Omental fat pad (tissue), 4 donors: ENCODE measurements around the gene CAPN13. TPM values are rescaled to one million over a fixed set of nuclear protein-coding genes. Genes with fewer than 3 reads are reported as not detected.
"Not testable (repeated sequence)": the region's sequence is repeated elsewhere in the genome, so short reads cannot be mapped to it uniquely, and the experiment has no call there.

Experiments
- ATAC-seq: fragments of 150-250 bp; one replicate; pipeline ENCODE4 v1.9.1; 2016; ENCODE audit warnings: mild to moderate bottlenecking, moderate library complexity; ENCODE audit not compliant: low FRiP score
- DNase-seq: peaks from one replicate; pipeline ENCODE4 v3.0.0-alpha.2; 2019; ENCODE audit warnings: low spot score
- total RNA-seq, 4 donors: library from RNA; depleted of rRNA; stranded (reverse); fragments of >200 nt; gene quantifications; one replicate each; pipeline ENCODE4 v1.1.0, GENCODE V29; 2016
- TF ChIP-seq, protein P1 (sequence below), 3 donors: fragments of 450-650 bp; IDR thresholded peaks; one replicate each; pipeline ENCODE4 v1.5.1; 2016 to 2017; ENCODE audit warnings: antibody characterized with exemption in 3 of 3, mild to moderate bottlenecking in 3 of 3, moderate library complexity in 2 of 3

CAPN13 gene
- total RNA-seq, 4 donors from 2014 or later, result not detected

DNA sequence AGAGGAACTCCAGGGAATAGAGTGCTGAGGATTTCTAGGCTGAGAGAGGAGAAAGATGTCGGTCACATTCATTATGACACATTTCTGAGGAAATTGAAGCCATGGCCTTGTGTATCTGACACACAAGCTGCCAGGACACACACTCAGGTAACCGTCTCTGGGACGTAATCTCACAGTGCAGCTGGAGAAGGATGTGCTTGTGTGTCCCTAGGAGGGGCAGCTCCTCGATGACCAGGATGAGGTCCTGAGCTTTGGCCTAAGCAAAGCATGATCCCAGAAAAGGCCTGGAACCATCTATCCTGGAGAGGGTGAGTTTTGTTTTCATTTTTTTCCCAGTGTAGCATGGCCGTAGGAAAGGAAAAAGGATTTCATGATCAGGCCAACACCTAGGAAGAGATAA lies 102.2 kb downstream of the CAPN13 start:
- ATAC-seq (no peak), DNase-seq (no peak)
- TF ChIP-seq, protein P1, sequence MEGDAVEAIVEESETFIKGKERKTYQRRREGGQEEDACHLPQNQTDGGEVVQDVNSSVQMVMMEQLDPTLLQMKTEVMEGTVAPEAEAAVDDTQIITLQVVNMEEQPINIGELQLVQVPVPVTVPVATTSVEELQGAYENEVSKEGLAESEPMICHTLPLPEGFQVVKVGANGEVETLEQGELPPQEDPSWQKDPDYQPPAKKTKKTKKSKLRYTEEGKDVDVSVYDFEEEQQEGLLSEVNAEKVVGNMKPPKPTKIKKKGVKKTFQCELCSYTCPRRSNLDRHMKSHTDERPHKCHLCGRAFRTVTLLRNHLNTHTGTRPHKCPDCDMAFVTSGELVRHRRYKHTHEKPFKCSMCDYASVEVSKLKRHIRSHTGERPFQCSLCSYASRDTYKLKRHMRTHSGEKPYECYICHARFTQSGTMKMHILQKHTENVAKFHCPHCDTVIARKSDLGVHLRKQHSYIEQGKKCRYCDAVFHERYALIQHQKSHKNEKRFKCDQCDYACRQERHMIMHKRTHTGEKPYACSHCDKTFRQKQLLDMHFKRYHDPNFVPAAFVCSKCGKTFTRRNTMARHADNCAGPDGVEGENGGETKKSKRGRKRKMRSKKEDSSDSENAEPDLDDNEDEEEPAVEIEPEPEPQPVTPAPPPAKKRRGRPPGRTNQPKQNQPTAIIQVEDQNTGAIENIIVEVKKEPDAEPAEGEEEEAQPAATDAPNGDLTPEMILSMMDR (IDR thresholded peaks at IDR 0.05), result no peak

DNA sequence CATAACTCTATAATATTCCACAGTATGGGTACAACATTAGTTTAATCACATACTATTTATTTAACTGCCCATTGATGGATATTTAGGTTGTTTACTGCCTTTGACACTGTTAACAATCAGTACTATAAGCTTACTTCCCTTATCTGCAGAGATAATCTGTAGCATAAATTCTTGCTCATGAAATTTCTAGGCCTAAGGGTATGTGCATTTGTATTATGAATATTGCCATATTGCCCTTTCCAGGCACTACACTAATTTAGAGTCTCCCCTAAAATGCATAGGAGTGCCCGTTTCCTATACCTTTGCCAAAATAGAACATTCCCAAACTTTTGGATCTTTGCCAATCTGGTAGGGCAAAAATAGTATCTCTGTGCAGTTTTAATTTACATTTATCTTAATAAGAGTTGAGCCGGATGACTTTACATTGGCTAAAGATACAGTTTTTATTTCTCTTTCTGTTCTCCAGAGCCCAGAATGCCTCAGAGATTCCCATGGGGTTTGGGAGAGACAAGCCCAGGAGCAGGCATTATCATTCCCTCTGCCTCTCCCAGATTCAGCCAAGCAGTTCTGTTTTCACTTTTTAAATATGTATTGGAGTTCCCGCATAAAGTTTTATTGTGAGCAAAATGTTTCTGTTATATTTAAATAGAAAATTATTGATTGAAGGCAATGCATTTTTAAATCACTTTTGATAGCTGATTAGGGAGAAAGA lies 102.8 kb downstream of the CAPN13 start:
- ATAC-seq (no peak), DNase-seq (no peak)
- TF ChIP-seq, protein P1 (IDR thresholded peaks at IDR 0.05), result no peak

DNA sequence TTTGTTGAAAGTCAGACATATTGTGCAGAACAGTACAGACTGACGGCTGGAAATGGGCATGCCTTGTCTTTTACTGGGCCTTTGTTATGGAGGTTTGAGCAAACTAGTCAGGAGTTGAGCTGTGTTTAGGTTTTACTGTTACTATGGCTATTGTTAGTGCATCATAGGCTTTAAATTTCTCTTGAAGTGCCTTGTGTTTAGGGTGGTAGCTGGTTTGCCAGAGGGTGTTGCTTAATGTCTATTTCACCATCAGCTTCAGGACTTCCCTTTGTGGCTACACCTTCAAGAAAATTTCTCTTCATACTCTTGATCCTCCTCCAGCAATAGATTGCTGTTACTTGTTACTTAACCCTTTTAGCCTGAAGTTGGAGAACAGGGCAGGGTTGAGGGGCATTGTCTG lies 104.6 kb downstream of the CAPN13 start:
- ATAC-seq (no peak), DNase-seq (no peak)
- TF ChIP-seq, protein P1 (IDR thresholded peaks at IDR 0.05), result no peak

DNA sequence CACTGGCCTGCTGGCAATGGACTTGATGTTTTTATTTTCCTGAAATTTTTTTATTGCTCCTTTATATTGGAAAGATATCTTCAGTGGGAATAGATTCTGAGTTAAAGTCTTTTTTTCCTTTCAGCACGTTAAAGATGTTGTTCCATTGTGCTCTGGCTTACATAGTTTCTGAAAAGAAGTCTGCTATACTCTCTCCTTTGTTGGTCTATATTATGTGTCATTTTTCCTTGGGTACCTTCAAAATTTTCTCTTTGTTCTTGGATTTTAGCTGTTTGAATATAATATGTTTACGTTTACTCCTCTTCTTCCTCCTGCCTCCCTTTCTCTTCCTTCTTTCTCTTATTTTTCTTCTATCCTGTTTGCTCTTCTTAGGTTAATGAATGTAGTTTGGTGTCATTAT lies 105.5 kb downstream of the CAPN13 start:
- DNase-seq, result no peak
- TF ChIP-seq, protein P1 (IDR thresholded peaks at IDR 0.05), result no peak
- no peak for ATAC-seq

DNA sequence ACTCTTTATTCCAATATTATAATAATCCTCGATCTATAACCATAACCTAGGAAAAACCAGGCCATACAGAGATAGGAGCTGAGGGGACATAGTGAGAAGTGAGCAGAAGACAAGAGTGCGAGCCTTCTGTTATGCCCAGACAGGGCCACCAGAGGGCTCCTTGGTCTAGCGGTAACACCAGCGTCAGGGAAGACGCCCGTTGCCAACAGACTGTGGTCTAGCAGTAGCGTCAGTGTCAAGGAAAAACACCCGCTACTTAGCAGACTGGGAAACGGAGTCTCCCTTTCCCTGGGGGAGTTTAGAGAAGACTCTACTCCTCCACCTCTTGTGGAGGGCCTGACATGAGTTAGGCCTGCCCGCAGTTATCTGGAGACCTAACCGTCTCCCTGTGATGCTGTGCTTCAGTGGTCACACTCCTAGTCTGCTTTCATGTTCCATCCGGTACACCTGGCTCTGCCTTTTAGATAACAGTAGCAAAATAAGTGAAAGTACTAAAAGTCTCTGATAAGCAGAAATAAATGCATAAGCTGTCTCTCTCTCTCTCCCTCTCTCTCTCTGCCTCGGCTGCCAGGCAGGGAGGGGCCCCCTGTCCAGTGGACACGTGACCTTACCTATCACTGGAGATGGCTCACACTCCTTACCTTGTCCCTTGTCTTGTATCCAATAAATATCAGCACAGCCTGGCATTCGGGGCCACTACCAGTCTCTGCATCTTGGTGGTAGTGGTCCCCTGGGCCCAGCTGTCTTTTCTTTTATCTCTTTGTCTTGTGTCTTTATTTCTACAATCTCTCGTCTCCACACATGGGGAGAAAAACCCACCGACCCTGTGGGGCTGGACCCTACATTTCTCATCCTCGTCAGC lies 109.8 kb downstream of the CAPN13 start:
- ATAC-seq, DNase-seq: not testable (repeated sequence)

DNA sequence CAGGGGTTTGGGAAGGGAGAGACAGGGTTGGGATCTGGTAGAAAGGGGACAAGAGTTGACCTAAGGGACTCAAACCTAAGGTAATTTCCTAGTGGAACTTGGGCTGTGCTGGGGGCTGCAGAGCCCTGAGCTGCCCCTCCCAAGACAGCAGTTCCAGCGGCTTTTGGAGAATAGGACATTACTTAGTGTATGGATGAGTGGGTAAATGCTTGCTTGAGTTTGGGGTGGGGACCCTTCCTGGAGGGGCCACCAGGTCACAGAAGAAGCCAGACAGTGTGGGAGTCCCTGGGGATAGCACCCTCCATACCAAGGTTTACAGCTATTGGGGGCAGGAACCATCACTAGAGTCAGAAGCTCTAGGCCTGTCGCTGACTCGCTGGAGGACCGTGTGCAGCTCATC lies 111.5 kb downstream of the CAPN13 start:
- DNase-seq (no peak), ATAC-seq (no peak)
- TF ChIP-seq, protein P1 (IDR thresholded peaks at IDR 0.05), result no peak

DNA sequence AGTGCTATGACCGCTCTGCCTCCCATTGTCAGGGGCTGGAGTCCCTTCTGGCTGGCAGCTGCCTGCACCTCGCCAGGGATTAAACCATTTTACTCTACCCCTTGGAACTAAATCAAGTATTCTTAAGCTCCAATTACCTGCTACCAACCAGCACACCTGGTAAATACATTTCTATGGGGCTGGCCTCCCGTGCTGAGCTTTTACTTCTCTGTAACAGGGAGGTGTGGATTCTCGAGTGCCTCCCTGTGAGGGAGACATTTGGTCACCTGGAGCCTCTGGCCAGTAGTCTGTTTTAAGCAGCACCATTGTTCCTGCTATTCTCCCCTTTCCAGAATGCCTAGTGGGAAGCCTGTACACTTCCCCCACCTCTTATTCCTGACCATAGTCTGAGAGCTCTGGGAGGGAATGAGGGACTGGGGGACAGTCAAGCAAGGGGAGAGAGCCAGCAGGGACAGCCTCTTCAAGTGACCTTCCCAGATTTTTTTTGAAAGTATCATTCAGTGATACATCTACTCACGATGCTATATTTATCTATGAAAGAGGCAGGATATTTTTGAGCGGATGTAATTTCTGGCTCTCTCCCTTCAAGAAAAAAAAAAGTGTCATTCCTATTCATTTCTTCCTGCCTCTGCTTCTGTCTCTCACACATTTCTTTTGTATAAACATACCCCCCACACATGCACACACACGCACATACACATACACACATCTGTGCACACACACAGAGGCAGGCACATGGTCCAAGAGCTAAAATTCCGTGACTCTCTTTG lies 112.8 kb downstream of the CAPN13 start:
- ATAC-seq, result no peak
- TF ChIP-seq, protein P1 (IDR thresholded peaks at IDR 0.05), result no peak
- no peak for DNase-seq
